NCI-H2107 (cell line): ENCODE results near the gene SRPK2.
"Not testable (repeated sequence)": the region's sequence is repeated elsewhere in the genome, so short reads cannot be mapped to it uniquely, and the experiment has no call there.

Experiments
- DNase-seq: peaks from one replicate; lab custom pipeline; 2025; lab: John Stamatoyannopoulos, UW

SRPK2 gene

GRCh38 chr7:105339404-105340323 is 49.1 kb downstream of the SRPK2 start:
- no peak for DNase-seq

DNA sequence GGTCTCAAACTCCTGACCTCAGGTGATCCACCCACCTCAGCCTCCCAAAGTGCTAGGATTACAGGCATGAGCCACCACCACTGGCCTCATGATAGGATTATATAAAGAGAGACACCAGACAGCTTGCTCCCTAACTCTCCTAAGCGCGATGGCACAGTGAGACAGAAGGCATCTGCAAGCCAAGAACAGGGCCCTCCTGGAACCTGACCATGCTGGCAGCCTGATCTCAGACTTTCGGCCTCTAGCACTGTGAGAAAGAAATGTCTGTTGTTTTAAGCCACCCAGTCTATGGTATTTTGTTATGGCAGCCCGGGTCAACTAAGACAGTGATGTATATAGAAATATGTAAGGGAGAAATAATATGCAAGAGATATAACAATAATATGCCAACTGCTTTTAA is 51.2 kb downstream of the SRPK2 start:
- no peak for DNase-seq

DNA sequence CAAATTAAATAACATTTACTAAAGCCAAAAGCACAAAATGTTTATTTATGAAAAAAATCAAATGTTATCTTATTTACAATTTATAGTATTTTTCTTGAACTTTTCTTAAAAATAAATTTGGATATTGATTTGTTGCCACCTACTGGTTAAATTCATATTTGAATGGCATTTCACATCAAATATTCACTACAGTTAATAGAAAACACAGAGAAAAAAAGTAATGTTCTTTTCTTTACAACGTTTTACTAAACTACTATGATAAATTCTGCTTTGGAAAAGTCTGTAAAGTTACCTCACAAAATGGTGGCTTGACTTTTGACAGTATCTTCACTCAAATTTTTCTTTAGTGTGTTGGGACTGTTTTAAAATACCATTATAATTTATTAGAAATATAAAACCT is 52.7 kb downstream of the SRPK2 start:
- DNase-seq, result no peak

DNA sequence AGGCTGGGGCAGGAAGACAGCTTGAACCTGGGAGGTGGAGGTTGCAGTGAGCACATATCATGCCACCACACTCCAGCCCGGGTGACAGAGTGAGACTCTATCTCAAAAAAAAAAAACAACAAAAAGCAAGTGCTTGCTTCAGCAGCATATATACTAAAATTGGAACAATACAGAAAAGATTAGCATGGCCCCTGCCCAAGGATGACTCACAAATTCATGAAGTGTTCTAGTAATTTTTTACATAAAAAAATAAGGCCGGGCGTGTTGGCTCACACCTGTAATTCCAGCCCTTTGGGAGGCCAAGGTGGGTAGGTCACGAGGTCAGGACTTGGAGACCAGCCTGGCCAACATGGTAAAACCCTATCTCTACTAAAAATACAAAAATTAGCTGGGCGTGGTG is 56.1 kb downstream of the SRPK2 start:
- DNase-seq, result not testable (repeated sequence)

DNA sequence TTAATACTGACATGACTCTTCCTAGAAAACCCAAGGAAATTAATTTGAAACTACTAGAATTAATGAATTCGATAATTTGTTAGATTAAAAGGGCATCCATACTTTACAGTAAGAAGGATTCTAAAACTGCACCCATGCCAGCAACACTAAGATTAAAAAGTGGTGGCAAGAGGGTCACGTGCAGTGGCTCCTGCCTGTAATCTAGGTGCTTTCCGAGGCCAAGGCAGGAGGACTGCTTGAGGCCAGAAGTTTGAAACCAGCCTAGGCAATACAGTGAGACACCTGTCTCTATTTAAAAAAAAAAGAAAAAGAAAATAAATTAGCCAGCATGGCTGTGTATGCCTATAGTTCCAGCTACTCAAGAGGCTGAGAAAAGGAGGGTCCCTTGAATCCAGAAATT is 58.2 kb downstream of the SRPK2 start:
- no peak for DNase-seq

DNA sequence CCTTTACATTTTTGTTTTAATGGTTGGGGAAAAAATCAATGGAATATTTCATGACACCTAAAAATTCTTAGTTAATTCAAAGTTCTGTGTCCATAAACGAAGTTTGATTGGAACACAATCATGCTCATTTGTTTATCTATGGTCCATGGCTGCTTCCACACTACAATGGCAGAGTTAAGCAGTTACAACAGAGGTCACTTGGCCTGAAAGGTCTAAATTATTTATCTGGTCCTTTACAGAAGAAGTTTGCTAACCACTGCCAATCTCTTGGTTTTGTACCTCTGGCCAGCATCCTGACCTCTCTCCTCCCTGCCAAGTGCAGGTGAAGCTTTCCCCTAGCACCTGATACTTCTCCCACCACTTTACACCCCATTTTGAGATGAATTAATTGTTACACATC is 61.5 kb downstream of the SRPK2 start:
- no peak for DNase-seq

- DNase-seq, result no peak
Measured at GRCh38 chr7:105325216-105325904, 63.4 kb downstream of the SRPK2 start.

DNA sequence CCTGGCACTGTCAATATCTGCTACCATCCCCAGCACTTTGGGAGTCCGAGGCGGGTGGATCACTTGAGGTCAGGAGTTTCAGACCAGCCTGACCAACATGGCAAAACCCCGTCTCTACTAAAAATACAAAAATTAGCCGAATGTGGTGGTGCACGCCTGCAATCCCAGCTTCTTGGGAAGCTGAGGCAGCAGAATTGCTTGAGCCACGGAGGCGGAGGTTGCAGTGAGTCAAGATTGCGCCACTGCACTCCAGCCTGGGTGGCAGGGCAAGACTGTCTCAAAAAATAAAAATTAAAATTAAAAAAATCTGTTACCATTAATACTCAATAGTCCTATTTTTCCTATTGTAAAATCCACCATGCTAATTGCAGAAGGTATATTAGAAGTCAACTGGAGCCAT is 64.1 kb downstream of the SRPK2 start:
- not testable (repeated sequence) for DNase-seq

DNA sequence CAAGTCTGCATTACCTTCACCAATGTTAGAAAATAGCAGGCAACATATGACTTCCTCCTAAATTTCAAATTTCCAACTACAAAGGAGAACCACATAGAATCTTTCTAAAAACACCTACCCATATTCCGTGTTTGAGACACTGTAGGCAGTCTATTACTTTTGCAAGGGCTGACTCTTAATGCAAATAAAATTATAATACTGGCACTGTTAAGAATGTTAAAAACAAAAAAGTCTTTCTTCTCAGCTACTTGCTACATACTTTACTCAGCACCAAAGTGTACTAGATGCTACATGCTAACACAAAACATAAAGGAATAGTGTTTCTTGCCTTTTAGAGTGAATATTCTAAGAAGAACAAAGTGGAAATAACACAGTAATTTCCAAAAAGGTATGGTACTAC is 65.4 kb downstream of the SRPK2 start:
- DNase-seq, result no peak

DNA sequence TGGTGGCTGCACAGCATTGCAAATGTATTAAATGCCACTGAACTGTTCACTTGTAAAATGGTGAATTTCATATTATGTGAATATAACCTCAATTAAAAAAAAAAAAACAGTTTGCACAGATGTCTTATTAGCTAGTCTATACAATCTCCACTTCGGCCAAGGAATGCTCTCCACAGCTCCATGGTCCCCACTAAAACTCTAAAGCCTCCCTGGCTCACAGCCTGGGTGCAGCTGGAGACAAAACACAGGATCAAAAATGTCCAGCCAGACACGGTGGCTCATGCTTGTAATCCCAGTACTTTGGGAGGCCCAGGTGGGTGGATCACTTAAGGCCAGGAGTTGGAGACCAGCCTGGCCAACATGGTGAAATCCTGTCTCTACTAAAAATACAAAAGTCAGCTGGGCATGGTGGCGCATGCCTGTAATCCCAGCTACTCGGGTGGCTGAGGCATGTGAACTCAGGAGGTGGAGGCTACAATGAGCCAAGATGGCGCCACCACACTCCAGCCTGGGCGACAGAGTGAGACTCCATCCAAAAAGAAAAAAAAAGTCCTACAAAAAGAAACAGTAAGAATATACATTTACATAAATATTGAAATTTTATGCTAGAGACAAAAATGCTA is 66.0 kb downstream of the SRPK2 start:
- no peak for DNase-seq

DNA sequence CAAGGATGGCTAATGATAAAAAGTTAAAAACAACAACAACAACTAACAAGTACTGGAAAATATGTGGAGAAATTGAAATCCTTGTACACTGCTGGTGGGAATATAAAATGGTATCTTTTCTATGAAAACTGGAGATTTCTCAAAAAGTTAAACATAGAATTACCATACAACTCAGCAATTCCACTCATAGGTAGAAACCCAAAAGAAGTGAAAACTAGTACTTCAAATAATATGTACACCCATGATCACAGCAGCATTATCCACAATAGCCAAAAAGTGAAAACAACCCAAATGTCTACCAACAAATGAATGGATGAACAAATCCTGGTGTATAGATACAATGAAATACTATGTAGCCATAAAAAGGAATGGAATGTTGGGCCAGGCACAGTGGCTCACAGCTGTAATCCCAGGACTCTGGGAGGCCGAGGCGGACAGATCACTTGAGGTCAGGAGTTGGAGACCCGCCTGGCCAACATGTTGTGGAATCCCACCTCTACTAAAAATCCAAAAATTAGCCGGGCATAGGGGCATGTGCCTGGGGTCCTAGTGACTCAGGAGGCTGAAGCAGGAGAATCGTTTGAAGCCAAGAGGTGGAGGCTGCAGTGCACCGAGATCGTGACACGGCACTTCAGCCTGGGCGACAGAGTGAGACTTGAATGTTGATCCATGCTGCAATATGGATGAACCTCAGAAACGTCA is 66.8 kb downstream of the SRPK2 start:
- DNase-seq, result no peak

- no peak for DNase-seq
Measured at GRCh38 chr7:105320896-105321295, 67.8 kb downstream of the SRPK2 start.

DNA sequence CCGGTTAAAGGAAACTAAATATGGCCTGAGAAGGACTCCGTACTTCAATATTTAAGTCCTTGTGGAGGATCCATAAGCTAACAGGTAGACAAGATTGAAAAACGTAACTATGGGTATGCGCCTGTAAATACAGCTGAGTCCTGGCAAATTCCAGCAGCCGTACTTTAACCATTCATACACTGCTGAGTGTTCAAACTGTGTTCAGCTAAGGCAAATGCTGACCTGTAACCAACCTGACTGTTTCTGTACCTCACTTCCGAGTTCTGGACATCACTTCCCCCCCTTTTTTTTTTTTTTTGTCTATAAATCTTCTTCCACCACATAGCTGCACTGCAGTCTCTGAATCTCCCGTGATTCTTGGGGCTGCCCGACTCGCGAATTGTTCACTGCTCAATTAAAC is 69.1 kb downstream of the SRPK2 start:
- no peak for DNase-seq

DNA sequence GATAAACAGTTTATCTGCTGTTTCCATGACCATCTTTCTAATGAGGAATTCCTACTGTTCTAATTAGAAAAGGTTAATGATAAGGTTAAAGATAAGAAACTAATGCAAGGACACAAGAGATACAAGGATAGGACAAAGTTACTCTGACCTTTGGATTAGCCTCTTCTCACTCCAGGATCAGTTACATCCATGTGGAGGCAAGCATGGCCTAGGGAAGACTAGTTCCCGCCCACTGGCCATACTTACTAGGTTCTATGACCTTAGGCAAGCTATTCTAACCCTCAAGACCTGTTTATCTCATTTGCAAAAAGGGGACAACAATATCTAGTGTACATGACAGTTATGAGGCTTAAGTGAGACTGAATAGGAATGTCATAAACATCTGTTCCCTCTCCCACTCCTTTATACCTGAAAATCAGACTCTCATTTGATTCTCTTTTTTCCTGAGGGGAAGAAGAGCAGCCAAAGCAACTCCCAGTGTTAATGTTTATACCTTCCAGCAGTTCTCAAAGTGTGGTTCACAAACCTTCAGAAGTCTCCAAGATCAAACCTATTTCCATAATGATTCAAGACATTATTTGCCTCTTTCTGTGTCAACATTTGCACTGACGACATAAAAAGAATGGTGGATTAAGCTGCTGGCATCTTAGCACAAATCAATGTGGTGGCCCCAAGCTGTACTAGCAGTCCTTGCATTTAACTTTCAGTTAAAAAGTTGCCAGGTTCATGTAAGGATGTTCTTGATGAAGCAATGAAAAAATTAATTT is 72.0 kb downstream of the SRPK2 start:
- no peak for DNase-seq

GRCh38 chr7:105315357-105315756 is 73.4 kb downstream of the SRPK2 start:
- no peak for DNase-seq

DNA sequence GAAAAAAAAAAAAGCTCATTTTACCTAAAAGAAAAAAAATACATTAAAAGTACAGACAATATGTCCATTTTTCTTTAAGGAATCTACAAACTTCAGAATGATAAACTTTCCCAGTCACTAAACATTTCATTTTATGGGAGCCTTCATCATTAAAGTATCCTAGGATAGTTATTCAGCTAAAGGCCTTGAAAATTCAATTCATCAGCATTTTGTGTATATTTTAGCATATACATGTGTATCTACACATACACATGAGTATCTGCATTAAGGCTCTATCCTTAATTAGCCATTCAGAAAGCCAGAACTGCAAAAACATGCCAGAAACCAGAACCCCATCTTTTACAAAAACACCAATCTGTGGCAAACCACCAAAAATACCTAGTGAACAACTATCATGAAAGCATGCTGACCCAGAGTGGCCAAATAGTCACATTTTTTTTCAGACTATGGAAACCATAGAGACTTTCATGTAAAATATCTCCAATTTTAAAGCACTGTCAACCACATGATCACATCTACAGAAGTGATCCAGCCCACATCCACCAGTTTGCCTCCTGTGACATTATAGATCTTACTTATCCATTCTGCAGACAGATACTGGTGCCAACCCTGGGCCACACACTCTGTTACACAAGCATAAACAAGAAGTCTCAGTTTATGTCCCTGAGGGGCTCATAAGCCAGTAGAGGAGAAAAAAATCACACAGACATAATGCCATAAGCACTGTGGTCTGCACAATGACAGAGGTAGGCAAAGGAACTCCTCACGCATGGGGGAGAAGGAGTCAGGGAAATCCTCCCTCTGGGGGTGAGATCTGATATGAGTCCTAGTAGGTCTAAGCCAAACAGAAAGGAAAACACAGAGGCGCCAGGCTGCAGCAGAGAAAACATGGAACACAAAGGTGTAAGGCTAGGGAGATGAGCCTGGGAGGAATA is 79.2 kb downstream of the SRPK2 start:
- no peak for DNase-seq

DNA sequence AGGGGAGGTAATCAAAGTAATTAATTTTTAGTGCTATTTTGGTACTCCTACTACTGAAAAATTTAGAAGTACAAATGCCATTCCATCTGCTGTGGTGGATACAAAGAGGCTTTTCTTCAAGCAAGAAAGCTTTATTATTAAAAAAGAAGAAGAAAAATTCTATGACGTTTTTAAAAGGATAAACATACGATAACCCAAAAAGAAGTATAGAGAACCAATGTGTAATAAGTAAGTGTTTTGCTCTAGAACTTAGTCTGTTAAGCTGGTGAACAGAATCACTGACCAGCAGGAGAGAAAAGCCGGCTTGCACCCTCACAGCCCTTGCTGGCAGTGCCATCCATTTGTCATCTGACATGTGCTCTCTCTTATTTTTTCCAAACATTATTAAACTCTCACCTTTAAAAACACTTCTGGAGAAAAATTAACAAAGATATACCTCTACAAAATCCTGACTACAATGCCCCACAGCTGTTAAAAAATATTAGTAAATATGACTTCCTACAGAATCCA is 81.5 kb downstream of the SRPK2 start:
- DNase-seq, result no peak

- no peak for DNase-seq
Measured at GRCh38 chr7:105306298-105306748, 82.4 kb downstream of the SRPK2 start.

DNA sequence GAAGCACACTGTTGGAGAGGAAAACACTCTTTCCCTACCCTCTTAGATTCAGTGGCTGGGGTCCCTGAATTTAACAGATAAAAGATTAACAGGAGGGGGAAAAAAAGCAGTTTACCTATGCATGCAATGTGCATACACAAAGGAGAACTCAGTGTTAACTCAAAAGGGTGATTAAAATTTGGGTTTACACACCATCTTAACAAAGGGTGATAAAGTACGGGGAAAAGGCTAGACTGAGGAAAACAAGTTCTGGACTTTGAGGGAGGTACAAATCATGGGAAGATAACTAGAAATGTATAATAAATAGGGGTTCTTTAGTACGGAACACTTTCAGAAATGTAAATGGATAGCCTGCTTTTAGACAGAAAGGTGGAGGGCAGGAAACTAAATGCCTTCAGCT is 83.1 kb downstream of the SRPK2 start:
- no peak for DNase-seq
